NCI-H82 treated with DMSO at 0.1 percent for 48 hours (cell line): ENCODE results near the gene ZC3H12D.
"Not testable (repeated sequence)": the region's sequence is repeated elsewhere in the genome, so short reads cannot be mapped to it uniquely, and the experiment has no call there.

ENCODE experiments used
- DNase-seq: peaks from one replicate; lab custom pipeline; 2025; ENCODE audit not compliant: unreplicated experiment; lab: John Stamatoyannopoulos, UW

Gene ZC3H12D

DNA sequence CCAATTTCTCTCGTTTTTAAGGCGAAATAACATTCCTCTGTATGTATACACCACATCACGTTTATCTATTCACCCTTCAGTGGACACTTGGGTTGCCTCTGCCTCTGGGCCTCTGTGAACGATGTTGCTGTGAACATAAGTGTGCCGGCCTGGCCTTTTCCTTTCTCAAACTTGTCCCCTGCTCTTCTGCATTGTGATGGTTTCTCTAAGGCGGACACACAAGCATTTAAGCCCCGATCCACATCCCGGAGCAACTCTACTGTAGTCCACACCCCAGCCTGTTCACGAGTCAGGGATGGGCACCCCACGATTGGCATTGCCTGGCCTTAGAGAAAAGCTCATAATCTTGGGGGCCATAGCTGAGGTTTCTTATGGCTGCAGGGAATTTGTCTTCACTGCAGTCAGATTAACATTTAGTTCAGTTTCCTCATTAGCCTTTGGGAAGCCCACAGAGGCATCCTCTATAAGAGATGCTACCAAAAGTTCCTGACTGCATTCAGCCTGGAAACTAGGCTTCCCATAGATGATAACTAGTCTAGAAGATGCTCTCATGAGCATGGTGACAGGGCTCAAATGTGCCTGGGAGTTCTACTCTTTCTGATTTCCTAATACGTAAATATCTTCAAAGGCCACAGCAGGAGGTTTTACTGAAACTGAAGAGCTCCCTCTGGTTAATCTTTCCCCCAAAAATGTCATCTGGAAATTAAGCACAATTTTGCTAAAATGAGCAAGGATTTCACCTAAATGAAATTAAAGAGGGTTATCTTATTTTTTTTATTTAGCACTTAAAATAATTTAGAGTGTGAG, 762 bp downstream of the ZC3H12D start:
- DNase-seq, result no peak

DNA sequence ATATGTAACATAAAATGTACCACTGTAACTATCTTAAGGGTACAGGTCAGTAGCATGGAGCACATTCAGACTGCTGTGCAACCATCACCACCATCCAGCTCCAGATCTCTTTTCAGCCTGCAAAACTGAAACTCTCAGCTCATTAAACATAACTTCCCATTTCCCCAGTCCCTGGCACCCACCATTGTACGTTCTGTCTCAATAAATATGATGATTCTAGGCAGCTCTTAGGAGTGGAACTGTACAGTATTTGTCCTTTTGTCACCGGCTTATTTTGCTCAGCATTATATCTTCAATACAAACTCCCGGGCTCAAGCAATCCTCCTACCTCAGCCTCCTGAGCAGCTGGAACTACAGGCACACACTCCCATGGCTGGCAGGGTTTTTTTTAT, 1.5 kb downstream of the ZC3H12D start:
- no peak for DNase-seq

DNA sequence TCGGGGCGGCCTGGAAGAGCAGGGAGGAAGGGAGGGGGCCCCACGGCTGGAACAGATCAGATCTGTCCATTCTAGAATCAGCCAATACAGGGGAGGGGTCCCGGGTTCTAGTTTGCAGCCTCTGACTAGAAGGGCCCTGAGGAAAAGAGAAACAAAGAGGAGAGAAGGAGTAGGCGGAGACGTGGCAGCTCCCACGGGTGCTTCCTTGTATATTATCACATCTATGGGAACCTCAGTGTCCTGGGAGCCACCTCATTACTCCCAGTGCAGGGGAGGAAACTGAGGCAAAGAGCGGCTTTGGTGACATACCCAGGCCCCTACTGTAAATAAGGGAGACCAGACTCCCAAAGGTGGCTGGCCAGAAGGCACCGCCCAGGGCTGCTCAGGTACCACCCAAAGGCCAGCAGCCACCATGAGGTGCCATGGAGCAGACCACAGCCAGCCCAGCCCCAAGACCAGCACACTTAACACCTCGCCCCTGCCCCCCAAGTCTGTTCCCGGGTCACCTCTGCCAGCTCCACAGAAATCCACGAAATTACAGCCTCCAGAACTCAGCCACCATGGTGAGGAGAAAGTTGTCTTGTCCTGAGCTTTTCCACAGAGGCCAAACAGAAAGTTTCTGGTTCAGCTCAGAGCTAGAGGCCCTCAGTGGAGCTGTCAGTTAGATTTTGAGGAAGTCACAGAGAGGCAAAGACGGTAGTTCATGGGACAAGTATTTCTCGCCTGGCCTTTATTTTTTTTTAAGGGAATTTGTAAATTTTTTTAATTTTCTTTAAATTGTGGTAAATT, 2.1 kb downstream of the ZC3H12D start:
- DNase-seq, result no peak

DNA sequence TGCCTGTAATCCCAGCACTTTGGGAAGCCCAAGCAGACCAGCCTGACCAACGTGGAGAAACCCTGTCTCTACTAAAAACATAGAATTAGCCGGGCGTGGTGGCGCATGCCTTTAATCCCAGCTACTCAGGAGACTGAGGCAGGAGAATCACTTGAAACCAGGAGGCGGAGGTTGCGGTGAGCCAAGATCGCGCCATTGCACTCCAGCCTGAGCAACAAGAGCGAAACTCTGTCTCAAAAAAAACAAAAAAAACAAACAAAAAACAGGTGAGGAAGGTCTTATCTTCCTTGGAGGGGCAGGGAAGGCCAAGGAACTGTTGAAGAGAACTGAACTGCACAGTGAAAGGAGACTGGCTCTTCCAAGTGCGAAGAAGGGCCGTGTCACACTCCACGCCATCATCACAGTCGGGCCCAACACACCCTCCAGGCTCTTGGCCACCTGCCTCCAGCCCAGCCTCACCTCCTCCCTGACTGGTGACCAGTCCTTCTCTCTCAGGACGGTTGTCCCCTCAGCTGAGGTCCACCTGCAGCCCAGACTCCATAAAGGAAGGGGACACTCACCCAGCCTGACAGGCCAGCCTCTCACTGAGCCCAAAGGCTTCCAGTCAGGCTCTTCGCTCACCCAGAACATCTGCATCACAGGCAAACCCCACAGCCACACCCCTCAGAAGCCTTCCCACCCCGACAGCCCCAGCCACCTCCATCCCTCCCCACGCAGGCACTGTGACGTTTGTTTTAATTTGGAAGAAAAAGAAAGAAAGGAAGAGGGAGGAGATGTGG, 4.1 kb downstream of the ZC3H12D start:
- no peak for DNase-seq

DNA sequence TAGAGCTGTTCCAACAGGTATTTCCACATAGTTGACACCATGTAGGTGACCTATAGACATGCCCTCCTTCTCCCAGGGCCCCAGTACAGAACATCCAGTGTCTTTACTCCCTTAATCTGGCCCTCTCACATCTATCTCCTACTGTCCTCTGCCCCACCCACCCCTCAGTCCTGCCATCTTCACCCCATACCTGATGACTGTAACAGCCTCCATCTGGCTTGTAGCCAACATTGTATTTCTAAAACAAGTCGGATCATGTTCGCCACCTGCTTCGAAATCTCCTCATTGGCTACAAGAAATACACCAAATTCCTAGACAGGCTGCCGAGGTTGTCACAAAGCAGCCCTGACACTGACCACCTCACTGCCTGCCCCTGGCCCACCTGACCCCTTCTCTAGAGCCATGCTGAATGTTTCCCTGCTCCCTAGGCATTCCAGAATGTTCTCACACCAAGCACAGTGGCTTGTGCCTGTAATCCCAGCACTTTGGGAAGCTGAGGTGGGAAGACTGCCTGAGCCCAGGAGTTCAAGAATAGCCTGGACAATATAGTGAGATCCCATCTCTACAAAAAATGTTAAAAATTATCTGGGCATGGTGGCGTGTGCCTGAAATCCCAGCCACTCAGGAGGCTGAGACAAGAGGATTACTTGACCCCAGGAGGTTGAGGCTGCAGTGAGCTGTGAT, 6.0 kb downstream of the ZC3H12D start:
- no peak for DNase-seq

DNA sequence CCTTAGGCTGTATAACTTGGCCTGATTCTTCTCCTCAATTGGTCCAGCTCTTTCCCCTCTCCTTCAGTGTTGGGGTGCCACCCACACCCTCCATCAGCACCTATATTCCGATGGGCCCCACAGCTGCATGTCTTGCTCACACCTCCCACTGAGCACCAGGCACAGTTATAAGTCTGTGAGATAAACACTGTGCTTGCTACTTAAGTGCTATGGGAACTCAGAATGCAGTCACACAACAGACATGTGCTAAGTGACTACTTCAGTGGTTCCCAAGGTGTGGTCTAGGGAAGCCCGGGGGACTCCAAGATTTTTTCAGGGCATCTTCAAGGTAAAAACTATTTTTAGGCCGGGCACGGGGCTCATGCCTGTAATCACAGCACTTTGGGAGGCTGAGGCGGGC, 7.3 kb downstream of the ZC3H12D start:
- DNase-seq, result no peak

DNA sequence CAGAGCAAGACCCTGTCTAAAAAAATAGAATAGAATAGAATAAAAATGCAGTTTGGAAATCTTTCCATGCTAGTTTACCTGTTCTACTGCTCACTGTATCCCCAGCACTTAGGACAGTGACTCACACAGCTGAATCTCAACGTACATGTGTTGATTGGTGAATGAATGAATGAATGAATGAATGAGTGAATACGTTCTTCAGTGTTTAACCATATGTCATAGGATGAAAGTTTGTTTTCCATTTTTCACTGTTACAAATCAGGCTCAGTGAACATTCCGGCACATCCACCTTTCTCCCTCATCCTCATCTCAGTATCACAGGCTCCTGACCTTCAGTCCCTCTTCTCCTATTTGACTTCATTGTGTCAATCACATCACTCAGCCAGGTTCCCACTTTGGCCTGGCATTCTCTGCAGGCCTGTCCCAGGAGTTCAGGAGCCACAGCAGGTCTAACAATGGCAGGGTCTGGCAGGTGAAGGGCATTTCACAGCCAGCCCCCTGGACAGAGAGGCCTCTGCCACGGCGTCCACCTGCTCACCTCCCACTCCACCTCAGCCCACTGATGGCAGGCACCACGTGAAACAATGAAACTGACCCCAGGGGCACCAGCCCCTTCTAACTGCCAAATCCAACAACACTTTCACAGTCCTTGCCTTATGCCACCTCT, 7.9 kb downstream of the ZC3H12D start:
- DNase-seq, result no peak

DNA sequence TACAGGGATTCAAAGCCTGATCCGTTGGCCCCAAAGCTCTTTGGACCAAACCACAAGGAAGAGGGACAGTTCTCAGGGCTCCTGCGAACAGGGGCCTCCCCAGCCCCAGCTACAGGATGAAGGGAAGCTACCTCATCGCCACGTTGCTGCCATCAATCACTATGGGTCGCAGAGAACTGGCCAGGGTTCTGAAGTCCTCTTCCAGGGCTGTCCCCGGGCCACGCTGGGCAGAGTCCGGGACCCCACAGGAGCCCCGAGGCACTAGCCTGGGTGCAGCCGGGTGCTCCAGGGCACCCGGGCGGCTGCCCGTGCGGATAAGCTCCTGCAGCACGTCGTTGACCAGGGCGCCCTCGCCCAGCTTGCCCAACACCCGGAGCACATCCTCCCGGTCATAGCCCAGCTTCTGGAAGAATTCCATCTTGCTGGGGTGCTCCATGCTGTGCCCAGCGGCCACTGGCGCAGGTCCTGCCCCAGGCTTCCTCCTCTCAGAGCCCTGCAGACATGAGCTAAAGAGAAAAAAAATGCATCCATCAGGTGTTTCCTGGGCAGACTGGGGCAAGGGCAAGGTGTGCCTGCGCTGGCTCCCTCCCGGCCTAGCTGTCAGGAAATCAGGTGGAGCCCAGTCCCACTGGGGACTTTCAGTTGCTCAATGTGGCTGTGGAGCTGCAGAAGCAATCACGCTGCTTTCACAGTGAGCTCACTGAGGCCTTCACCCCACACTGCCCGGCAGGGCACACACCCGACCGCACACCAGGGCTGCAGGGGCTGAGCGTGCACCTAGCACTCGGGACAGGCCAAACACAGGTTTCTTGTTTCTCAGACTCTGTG, 10.5 kb downstream of the ZC3H12D start:
- DNase-seq, result no peak

DNA sequence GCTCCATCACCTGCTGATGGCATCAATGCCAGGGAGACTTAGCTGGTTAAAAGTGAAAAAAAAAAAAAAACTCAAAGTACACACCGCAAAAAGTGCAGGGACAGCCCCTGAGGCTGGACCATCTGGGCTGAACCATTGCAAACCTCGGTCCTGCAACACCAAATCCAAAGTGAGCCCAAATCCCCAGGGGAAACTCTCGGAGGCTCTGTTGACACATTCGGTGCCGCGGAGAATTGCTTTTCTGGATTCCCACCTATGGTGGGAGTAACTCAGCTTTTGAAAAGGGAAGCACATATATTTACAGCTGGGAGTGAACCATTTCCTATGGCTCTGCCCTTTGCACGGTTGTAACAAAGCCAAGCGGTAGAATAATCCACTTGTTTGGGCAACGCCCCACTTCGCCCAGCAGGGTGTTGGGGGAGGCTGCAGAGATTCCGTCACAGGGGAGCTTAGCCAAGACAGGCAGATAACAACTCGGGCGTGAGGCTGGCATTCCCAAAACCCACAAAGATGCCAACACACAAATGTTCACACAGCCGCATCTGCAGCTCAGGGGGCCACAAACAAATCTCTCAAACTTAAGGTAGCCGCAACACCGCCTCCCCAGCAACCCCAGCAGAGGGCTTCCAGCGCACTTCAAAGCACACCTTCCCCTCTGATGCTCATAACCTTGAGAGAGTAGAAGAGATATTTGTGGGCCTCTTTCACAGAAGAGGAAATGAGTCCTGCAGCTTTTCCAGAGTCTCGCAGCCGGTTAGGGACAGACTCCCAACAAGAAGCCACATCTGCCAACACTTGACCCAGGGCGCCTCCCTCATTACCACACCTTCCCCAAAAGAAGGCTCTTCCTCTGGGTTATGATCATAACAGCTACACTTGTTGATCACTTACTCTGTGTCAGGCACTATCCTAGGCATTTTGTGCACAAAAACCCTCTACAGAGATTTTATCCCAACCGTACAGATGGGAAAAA, 11.4 kb downstream of the ZC3H12D start:
- no peak for DNase-seq

DNA sequence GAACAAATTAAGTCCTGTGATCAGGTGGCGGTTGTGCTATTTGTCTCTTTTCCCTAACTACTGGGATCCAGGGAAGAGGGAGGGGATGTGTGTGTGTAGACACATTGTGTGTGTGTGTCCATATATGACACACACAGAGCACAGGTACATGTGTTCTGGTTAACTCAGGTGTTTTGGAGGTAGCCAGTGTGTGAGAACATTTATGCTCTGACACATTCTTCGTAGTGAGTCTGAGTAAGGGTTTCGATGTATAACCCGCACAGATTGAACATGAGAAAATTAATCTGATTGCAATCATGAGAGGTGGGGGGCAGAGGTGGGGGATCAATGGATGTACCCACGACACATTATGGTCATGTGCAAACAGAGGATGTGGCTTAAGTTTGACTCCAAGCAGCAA, 12.6 kb downstream of the ZC3H12D start:
- DNase-seq, result no peak

DNA sequence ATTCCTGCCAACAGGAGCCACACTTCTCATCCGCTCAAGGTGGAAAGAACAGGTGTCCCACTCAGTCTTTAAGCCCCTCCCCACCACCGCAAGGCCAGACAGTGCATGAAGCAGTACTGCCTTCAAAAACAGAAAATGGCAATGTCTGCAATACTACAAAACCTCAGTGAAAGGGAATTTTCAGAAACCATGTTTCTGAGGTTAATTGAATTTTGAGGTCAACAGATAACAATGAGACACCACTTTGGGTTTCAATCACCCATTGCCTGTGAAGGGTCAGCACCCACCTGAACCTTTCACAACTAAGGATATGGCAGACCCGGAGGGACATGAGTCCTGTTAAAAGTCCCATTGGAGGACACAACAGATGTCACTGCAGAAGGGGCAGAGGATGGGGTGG, 13.0 kb downstream of the ZC3H12D start:
- no peak for DNase-seq

DNA sequence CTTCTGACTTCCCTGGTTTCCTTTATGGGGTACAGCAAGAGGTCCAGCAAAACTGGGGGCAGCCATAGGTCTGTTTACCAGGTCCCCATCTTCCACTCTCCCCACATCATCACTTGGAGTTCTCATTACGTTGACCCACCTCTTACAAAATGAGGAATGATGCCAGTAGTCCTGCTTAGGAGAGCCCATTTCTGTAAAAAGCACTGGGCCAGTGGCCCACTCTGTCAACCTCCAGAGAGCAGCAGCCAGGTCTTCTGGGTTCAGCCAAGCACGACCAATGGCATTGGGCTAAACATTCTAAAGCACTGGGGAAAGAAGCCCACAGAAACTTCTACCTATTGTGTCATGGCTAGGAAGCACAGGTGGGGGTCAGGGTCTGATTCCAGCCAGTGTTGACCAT, 13.9 kb downstream of the ZC3H12D start:
- no peak for DNase-seq

DNA sequence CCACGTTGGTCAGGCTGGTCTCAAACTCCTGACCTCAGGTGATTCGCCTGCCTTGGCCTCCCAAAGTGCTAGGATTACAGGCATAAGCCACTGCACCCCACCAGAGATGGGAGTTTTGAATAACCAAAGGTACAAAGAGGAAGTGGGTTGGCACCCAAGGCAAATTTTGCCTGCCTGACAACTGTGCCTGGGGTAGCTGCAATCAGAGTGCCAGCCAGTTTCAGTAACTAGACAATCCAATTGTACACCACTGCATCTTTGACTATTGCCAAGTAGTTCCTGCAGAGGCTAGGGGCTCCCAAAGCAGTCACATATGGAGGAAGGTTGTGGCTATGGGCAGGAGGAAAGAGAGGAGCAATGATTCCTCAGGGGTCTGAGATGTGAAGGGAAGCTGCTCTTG, 16.6 kb downstream of the ZC3H12D start:
- no peak for DNase-seq

DNA sequence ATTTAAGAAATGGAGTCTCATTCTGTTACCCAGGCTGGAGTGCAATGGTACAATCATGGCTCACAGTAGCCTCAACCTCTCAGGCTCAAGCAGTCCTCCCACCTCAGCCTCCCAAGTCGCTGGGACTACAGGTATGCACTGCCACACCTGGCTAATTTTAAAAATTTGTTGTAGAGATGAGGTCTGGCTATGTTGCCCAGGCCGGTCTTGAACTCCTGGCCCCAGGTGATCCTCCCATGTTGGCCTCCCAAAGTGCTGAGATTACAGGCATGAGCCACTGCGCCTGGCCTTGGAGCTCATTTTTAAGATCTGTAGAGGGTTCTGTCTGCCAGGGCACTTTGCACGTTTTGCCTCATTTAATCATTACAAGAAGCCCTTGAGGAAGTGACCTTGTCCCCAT, 17.5 kb downstream of the ZC3H12D start:
- no peak for DNase-seq

DNA sequence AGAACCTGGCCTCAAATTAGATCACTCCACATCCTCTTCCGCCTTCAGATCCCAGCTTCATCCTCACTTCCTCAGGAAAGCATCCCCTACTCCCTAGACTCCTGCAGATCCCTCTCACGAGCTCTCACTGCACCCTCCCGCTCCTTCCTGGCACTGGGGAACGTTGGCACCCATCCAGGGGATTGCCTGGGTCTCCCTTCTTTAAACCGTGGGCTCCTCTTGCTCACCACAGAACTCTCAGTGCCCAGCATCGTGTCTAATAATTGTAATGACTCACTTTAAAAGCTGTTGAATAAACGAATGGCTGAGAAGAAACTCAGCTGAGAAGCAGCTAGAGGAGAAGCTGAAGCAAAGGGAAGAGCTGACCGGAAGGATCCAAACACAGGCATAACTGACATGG, 20.4 kb downstream of the ZC3H12D start:
- DNase-seq, result no peak

DNA sequence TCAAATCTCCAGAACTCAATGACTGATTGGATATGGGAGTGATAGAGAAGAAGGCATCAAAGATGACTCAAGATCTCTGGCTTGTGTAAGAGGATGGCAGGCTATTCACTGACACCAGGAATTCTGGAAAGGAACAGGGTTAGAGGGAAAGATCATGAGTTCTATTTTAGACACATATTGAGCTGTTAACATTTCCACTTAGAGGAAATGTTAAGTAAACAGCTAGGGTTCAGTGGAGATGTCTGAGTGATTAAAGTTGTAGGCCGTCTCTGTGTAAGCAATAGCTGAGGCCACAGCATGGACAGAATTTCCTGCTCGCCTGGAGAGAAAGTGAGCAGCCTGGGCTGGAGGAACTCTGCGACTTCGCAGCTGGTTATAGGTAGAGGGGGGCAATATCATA, 21.0 kb downstream of the ZC3H12D start:
- DNase-seq, result no peak

DNA sequence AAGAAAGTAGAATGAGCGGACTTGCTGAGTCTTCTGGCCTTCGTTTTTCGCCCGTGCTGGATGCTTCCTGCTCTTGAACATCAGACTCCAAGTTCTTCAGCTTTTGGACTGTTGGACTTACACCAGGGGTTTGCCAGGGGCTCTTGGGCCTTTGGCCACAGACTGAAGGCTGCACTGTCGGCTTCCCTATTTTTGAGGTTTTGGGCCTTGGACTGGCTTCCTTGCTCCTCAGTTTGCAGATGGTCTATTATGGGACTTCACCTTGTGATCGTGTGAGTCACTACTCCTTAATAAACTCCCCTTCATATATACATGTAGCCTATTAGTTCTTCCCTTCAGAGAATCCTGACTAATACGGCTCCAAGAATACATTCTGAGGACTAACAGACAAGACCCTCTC, 22.1 kb downstream of the ZC3H12D start:
- DNase-seq, result not testable (repeated sequence)

DNA sequence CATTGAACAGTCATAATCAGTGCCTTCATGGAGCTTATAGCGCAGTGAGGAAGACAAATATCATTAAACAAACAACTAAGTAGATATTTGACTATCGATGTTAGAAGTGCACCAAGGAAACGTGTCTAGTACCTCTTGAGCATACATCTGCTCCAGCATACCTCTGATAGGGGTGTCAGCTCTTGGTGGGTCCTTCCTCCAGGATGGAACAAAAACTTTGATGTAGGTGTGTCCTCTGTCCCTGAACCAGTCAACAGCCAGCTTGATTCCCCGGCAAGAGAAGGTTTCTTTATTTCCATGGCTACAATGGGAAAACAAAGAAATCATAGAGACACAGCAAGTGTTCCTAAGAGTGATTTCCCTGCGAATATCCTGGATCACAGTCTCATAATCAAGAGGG, 23.1 kb downstream of the ZC3H12D start:
- DNase-seq, result no peak

DNA sequence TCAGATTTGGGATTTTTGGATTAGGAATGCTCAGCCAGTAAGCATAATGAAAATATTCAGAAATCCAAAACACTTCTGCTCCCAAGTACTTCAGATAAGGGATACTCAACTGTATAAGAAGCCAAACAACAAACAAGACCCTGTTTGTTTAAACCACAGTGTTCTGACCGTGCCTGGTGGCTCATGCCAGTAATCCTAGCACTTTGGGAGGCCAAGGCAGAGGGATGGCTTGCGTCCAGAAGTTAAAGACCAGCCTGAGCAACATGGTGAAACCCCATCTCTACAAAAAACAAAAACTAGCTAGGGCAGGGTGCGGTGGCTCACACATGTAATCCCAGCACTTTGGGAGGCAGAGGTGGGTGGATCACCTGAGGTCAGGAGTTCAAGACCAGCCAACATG, 24.6 kb downstream of the ZC3H12D start:
- DNase-seq, result not testable (repeated sequence)
